GM12875 (cell line): Measurements from ENCODE around the gene MAPRE3.

Source experiments
- H3K4me3 ChIP-seq: one replicate; pipeline ENCODE4 v1.5.1; 2011; ENCODE audit warnings: low read depth, low read length, control low read depth
- TF ChIP-seq, protein P1 (sequence below): IDR thresholded peaks from 2 replicates; pipeline ENCODE4 v1.5.1; 2011; ENCODE audit warnings: low read depth, mild to moderate bottlenecking, control low read depth, inconsistent platforms, low read length, moderate library complexity, borderline replicate concordance; ENCODE audit not compliant: insufficient read depth

Gene MAPRE3

DNA sequence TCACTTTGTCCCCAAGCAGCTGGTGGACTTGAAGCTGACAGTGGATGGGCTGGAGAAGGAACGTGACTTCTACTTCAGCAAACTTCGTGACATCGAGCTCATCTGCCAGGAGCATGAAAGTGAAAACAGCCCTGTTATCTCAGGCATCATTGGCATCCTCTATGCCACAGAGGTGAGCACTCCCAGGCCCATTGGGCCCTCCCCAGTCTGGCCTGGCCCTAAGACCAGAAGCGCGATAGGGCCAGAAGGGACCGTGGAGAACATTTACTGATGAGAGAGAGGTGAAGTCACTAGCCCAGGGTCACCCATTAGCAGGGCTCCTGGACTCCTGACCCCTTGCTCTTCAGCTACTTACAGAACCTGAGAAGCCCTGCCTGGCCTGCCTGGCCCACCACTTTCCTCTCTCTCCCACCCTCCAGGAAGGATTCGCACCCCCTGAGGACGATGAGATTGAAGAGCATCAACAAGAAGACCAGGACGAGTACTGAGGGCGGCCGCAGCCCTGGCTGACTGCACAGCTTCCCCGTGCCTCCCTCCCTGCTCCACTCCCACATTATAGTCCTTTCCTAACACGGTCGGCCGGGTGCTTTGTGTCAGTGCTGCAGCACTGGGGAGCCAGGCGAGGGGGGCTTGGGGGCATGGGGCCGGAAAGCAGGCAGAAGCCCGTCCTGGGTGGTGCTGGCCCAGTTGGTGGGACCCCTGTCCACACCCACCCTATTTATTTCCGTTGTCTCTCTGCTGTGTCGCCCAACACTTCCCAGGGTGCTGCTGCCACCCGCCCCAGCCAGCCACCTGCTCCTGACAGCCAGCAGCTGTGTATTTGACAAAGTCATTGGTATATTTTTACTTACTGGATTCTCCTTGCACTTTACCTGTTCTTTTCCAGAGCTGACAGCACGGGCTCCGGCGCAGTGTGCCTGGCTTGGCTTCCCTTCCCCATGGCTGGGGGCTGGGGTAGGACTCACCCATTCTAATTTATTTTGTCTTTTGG is 55.7 kb downstream of the MAPRE3 start:
- TF ChIP-seq, protein P1, sequence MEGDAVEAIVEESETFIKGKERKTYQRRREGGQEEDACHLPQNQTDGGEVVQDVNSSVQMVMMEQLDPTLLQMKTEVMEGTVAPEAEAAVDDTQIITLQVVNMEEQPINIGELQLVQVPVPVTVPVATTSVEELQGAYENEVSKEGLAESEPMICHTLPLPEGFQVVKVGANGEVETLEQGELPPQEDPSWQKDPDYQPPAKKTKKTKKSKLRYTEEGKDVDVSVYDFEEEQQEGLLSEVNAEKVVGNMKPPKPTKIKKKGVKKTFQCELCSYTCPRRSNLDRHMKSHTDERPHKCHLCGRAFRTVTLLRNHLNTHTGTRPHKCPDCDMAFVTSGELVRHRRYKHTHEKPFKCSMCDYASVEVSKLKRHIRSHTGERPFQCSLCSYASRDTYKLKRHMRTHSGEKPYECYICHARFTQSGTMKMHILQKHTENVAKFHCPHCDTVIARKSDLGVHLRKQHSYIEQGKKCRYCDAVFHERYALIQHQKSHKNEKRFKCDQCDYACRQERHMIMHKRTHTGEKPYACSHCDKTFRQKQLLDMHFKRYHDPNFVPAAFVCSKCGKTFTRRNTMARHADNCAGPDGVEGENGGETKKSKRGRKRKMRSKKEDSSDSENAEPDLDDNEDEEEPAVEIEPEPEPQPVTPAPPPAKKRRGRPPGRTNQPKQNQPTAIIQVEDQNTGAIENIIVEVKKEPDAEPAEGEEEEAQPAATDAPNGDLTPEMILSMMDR = no peak

DNA sequence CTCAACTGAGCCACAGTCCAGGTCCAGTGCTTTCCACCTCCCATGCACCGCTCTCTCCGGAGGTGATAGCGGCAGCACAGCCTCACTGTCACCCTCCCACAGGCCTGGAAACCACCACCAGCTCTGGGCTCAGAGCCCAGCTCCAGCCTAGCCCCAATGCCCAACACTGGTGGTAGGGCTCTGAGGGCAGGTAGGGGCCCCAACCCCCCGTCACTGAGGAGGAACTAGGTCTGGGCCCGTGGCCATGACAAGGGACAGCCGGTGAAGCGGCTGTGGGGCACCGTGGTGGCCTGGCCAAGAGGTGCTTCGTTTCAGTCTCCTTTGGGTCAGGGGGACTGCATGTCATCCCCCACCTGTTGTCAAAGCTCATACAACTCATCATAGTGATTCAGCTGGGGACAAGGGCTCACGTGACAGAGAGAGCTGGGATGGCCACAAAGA is 56.8 kb downstream of the MAPRE3 start:
- H3K4me3 ChIP-seq = no peak overlapping the region
- TF ChIP-seq, protein P1 = no peak

More for the DNA sequence above, 55.7 kb downstream of the MAPRE3 start:
- no peak overlapping the region for H3K4me3 ChIP-seq

DNA sequence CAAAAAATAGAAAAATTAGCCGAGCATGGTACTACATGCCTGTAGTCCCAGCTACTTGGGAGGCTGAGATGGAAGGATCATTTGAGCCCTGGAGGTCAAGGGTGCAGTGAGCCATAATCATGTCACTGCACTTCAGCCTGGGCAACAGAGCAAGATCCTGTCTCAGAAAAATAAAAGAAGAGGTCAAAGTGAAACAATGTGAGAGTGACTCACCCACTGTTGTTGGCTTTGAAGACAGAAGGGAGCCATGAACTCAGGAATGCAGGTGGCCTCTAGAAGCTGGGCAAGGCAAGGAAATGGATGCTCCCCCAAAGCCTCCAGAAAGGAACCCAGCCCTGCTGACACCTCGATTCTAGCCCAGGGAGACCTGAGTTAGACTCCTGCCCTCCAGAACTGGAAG is 58.6 kb downstream of the MAPRE3 start:
- TF ChIP-seq, protein P1 = no peak
- no peak overlapping the region for H3K4me3 ChIP-seq

DNA sequence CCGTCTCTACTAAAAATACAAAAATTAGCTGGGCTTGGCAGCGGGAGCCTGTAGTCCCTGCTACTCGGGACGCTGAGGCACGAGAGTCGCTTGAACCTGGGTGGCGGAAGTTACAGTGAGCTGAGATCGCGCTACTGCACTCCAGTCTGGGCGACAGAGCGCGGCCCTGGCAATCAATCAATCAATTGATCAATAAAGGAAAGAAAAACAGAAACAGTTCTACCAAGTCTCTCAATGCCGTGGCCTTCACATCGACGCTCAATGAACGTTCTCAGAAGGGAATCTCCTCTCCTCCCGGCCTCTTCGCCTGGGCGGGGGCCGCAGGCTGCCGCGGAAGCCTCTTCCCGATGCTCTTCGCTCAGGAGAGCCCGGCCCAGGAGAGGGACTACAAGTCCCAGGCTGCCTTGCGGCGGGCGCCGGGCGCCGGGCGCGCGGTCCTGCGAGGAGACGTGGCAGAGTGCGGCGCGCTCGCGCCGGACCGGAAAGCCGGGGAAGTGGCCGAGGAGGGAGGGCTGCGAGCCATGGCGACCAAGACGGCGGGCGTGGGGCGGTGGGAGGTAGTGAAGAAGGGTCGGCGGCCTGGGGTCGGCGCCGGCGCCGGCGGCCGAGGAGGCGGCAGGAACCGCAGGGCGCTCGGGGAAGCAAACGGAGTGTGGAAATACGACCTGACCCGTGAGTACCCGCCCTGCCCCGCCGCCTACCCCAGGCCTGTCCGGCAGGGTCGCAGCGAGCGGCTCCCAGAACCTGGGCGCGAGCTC is 62.2 kb downstream of the MAPRE3 start, which contains the start of gene TMEM214:
TSS of gene TMEM214 (plus strand) at position 471 of the 758 bp plus-strand sequence. CDS start at position 522, 51 bp downstream.
- peak within 1 kb of the TSS; percentile 92 for H3K4me3 ChIP-seq
- TF ChIP-seq, protein P1 = no peak

DNA sequence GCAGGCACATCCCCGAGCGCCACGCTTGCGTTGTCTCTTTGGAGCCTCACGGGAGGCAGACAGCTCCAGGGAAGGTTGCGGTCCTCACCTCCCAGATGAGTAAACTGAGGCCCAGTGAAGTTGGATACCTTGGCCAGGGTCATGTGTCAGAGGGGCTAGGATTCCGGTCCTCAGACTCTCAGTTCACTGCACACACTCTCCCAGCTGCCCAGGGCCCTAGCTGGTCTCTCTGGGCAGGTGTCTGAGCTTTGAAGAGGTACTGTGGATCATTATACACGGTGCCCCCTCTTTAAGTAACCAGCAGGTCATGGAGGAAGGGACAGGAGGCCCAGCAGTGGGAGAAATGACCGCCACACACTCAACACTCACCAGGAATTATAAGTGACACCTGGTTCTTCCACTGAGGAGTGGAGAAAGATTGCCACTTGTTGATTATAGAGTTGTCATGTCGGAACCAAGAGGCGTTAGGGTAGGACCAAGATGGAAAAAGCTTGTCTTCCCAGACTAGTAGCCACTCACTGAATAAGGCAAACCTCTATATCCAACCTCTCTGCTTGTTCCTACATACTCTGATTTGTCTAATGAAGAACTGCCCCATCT is 62.9 kb downstream of the MAPRE3 start:
- H3K4me3 ChIP-seq = peak overlapping the region; percentile 92
- TF ChIP-seq, protein P1 = no peak

DNA sequence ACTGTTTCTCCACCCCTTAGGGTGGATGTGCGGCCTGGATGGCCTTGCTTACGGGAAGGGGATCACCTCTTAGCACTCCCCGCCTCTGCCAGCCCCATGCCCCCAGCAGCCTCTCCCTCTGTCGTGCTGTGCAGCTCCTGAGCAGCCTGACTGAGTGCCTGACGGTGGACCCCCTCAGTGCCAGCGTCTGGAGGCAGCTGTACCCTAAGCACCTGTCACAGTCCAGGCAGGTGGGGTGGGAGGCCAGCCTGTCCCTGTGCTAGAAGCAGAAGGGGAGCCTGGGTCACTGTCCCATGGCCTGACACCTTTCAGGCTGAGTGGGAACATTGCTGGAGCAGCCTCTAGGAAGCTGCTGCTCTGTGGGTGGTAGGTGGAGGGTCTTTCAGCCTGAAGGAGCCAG is 67.6 kb downstream of the MAPRE3 start:
- TF ChIP-seq, protein P1 = no peak

More for the DNA sequence above, 67.6 kb downstream of the MAPRE3 start:
- no peak overlapping the region for H3K4me3 ChIP-seq
